SHP77 treated with DMSO at 0.1 percent for 48 hours (cell line): Measurements from ENCODE around the gene BZW2.
"Not testable (repeated sequence)": the region's sequence is repeated elsewhere in the genome, so short reads cannot be mapped to it uniquely, and the experiment has no call there.

Experiments
- DNase-seq: peaks from one replicate; lab custom pipeline; 2025; lab: John Stamatoyannopoulos, UW

Gene BZW2

GRCh38 chr7:16670731-16671344 is 24.9 kb downstream of the BZW2 start:
- no peak for DNase-seq

GRCh38 chr7:16671811-16672210 is 25.8 kb downstream of the BZW2 start:
- DNase-seq: no peak

GRCh38 chr7:16675277-16675676 is 29.3 kb downstream of the BZW2 start:
- DNase-seq: no peak

- no peak for DNase-seq
Measured at GRCh38 chr7:16677978-16678494, 32.1 kb downstream of the BZW2 start.

GRCh38 chr7:16678645-16679566 is 32.9 kb downstream of the BZW2 start:
- DNase-seq: not testable (repeated sequence)

- DNase-seq: no peak
Measured at GRCh38 chr7:16684935-16685334, 39.0 kb downstream of the BZW2 start.

- DNase-seq: no peak
Measured at GRCh38 chr7:16685535-16685934, 39.6 kb downstream of the BZW2 start.

GRCh38 chr7:16688249-16688648 is 42.3 kb downstream of the BZW2 start:
- DNase-seq: no peak

- no peak for DNase-seq
Measured at GRCh38 chr7:16691241-16691640, 45.3 kb downstream of the BZW2 start.

GRCh38 chr7:16693601-16694318 is 47.8 kb downstream of the BZW2 start:
- DNase-seq: no peak

GRCh38 chr7:16694806-16695205 is 48.8 kb downstream of the BZW2 start:
- no peak for DNase-seq

GRCh38 chr7:16695621-16696237 is 49.7 kb downstream of the BZW2 start:
- DNase-seq: peak; percentile 26

- DNase-seq: no peak
Measured at GRCh38 chr7:16697507-16698199, 51.7 kb downstream of the BZW2 start.

GRCh38 chr7:16698200-16698905 is 52.4 kb downstream of the BZW2 start:
- DNase-seq: no peak

GRCh38 chr7:16702441-16702840 is 56.5 kb downstream of the BZW2 start:
- DNase-seq: no peak

- no peak for DNase-seq
Measured at GRCh38 chr7:16708511-16708910, 62.5 kb downstream of the BZW2 start.

GRCh38 chr7:16708980-16709379 is 63.0 kb downstream of the BZW2 start:
- DNase-seq: no peak

- no peak for DNase-seq
Measured at GRCh38 chr7:16710651-16711050, 64.7 kb downstream of the BZW2 start.

GRCh38 chr7:16711730-16712129 is 65.7 kb downstream of the BZW2 start:
- DNase-seq: no peak

GRCh38 chr7:16712916-16713315 is 66.9 kb downstream of the BZW2 start:
- DNase-seq: no peak

GRCh38 chr7:16715928-16716327 is 69.9 kb downstream of the BZW2 start:
- no peak for DNase-seq
